Neural progenitor cell (in vitro differentiated cells): Measurements from ENCODE around the gene ANXA2. TPM values are rescaled to one million over a fixed set of nuclear protein-coding genes. Genes with fewer than 3 reads are reported as not detected.

ENCODE experiments used
- DNase-seq: peaks from one replicate; pipeline ENCODE4 v3.0.0-alpha.2; 2016; ENCODE audit warnings: low spot score
- H2AFZ ChIP-seq: fragments of 200-600 bp; sonication (generic); replicated peaks from 2 replicates; pipeline ENCODE4 v1.6.1; 2016; ENCODE audit warnings: antibody characterized with exemption
- H3F3A ChIP-seq: fragments of 200-600 bp; sonication (generic); 2 replicates; pipeline ENCODE4 v1.6.1; 2016; ENCODE audit warnings: antibody characterized with exemption, low read depth
- H3K27ac ChIP-seq: fragments of 200-600 bp; sonication (generic); 2 replicates; pipeline ENCODE4 v1.5.1; 2016; ENCODE audit warnings: mild to moderate bottlenecking
- H3K27me3 ChIP-seq: fragments of 200-600 bp; sonication (generic); 2 replicates; pipeline ENCODE4 v1.6.1; 2016; ENCODE audit warnings: mild to moderate bottlenecking, moderate library complexity
- H3K36me3 ChIP-seq: fragments of 200-600 bp; sonication (generic); 2 replicates; pipeline ENCODE4 v1.5.1; 2016
- H3K4me1 ChIP-seq: fragments of 200-600 bp; sonication (generic); 2 replicates; pipeline ENCODE4 v1.6.1; 2016; ENCODE audit warnings: mixed run types
- H3K4me2 ChIP-seq: fragments of 200-600 bp; sonication (generic); 2 replicates; pipeline ENCODE4 v1.6.1; 2016
- H3K4me3 ChIP-seq: fragments of 200-600 bp; sonication (generic); 2 replicates; pipeline ENCODE4 v1.5.1; 2016
- H3K79me2 ChIP-seq: fragments of 200-600 bp; sonication (generic); 2 replicates; pipeline ENCODE4 v1.6.1; 2016; ENCODE audit warnings: low read depth
- H3K9ac ChIP-seq: fragments of 200-600 bp; sonication (generic); 2 replicates; pipeline ENCODE4 v1.6.1; 2016
- H3K9me3 ChIP-seq: fragments of 200-600 bp; sonication (generic); 2 replicates; pipeline ENCODE4 v1.5.1; 2016; ENCODE audit warnings: low read depth
- H4K20me1 ChIP-seq: fragments of 200-600 bp; sonication (generic); 2 replicates; pipeline ENCODE4 v1.6.1; 2016; ENCODE audit warnings: low read depth
- H3K27ac Mint-ChIP-seq: 3 replicates; pipeline ENCODE4 v1.8.0; 2021; ENCODE audit warnings: mixed read lengths
- H3K27me3 Mint-ChIP-seq: 2 replicates; pipeline ENCODE4 v1.8.0; 2022; ENCODE audit warnings: low read depth, mild to moderate bottlenecking, inconsistent platforms, moderate library complexity, mixed read lengths; ENCODE audit not compliant: insufficient read depth
- H3K36me3 Mint-ChIP-seq: 3 replicates; pipeline ENCODE4 v1.8.0; 2021; ENCODE audit warnings: mixed read lengths
- H3K4me1 Mint-ChIP-seq: 3 replicates; pipeline ENCODE4 v1.8.0; 2021; ENCODE audit warnings: mixed read lengths
- H3K4me3 Mint-ChIP-seq: 3 replicates; pipeline ENCODE4 v1.8.0; 2021; ENCODE audit warnings: mild to moderate bottlenecking, moderate library complexity, mixed read lengths
- H3K9me3 Mint-ChIP-seq: 3 replicates; pipeline ENCODE4 v1.8.0; 2020; ENCODE audit warnings: mixed read lengths
- CTCF ChIP-seq: fragments of 200-600 bp; sonication (generic); IDR thresholded peaks from 2 replicates; pipeline ENCODE4 v1.5.1; 2017; ENCODE audit warnings: antibody characterized with exemption, mild to moderate bottlenecking
- EZH2phosphoT487 ChIP-seq: fragments of 200-600 bp; sonication (generic); IDR thresholded peaks from 2 replicates; pipeline ENCODE4 v1.6.1; 2017; ENCODE audit warnings: antibody characterized with exemption
- small RNA-seq: library from RNA; depleted of rRNA; stranded (forward); fragments of <200 nt; gene quantifications from one replicate; pipeline ENCODE3, GENCODE V24; 2015
- total RNA-seq: library from RNA; depleted of rRNA; stranded (reverse); fragments of >200 nt; gene quantifications from 2 replicates; pipeline ENCODE4 v1.2.3, GENCODE V29; 2015; ENCODE audit warnings: low replicate concordance

ANXA2 gene
- total RNA-seq, 1 donor from 2014 or later = 20.1 TPM

- Histone ChIP-seq H3K27ac (no peak overlapping the region), H3K4me1 (peaks cover 10% of the 10 kb centered on the region), H2AFZ (peak overlapping the region; percentile 71), H3F3A (no peaks in the 10 kb centered on the region), H4K20me1 (no peaks in the 10 kb centered on the region), H3K36me3 (no peaks in the 10 kb centered on the region), H3K27me3 (no peaks in the 10 kb centered on the region), H3K79me2 (no peaks in the 10 kb centered on the region), H3K4me2 (peak overlapping the region; percentile 21), H3K9me3 (peaks cover 7% of the 10 kb centered on the region), H3K9ac (no peak overlapping the region), H3K4me3 (no peak overlapping the region)
- DNase-seq = peak; percentile 33
- Mint-ChIP-seq H3K9me3 (peaks cover 10% of the 10 kb centered on the region), H3K4me1 (peaks cover 4% of the 10 kb centered on the region), H3K27me3 (peaks cover 5% of the 10 kb centered on the region), H3K4me3 (no peak overlapping the region), H3K36me3 (no peaks in the 10 kb centered on the region), H3K27ac (no peak overlapping the region)
- no peak for TF ChIP-seq EZH2phosphoT487
- TF ChIP-seq CTCF = peak; percentile 17
Observed at GRCh38 chr15:60299452-60300047, 98.2 kb downstream of the ANXA2 start.

Small RNAs within 50 kb of the gene (small RNA-seq; reads per million reads assigned to genes)
- gene AC087385.3 = not detected

Other genes starting within 250 kb of the ANXA2 start
- 69.8 and 95.3 TPM in 2 replicates for gene ICE2, start 81.2 kb upstream of the ANXA2 start, total RNA-seq